HG02970 (cell line): ENCODE measurements around the gene PEX5L.
"Not testable (repeated sequence)": the region's sequence is repeated elsewhere in the genome, so short reads cannot be mapped to it uniquely, and the experiment has no call there.

Experiments
- ATAC-seq: cut with Tn5 transposase; IDR thresholded peaks from one replicate; pipeline ENCODE4 v1.9.1; 2021; ENCODE audit warnings: mild to moderate bottlenecking, moderate library complexity, moderate number of reproducible peaks; ENCODE audit not compliant: unreplicated experiment, low FRiP score

Gene PEX5L

DNA sequence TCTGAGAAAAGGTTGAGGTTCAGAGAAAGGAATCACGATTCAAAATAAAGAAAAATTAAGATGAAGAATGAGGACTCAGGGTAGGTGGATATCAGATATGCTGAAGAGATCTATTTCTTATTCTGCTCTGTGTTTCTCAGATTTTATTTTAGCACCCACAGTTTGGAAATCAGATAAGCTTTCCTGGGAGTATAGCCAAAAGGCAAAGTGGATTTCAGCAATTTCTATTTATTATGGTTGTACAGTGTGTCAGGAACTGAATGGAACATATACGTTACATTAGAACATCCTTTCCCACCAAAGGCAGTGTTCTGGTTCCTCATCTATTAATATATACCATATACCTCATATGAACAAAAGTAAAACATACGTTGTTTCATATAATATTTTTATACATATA, 18.9 kb downstream of the PEX5L start:
- ATAC-seq, result no peak

DNA sequence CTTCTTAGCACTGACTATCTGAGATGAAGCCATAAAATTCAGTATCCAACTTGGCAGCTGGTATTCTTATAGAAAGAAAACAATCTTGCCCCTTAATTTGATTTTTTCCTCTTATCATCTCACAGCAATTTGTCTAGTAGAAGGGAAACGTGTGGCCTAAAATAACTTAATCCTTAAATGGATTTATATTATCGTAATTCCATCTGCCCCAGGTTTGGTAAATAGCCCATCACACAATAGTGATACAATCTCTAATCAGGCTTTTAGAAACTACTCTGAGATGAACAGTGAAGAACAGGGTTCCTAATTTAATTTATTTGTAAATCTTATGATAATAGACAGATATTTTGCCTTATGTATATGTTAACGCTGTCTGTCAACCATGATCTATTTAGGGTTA, 24.8 kb downstream of the PEX5L start:
- ATAC-seq, result no peak

DNA sequence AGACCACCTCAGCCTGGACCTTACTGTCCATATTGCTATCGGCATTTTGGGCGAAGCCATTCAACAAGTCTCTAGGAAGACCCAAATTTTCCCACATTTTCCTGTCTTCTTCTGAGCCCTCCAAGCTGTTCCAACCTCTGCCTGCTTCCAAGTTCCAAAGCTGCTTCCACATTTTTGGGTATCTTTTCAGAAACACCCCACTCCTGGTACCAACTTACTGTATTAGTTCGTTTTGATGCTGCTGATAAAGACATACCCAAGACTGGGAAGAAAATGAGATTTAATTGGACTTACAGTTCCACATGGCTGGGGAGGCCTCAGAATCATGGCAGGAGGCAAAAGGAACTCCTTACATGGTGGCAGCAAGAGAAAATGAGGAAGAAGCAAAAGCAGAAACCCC, 28.4 kb downstream of the PEX5L start:
- ATAC-seq, result not testable (repeated sequence)

DNA sequence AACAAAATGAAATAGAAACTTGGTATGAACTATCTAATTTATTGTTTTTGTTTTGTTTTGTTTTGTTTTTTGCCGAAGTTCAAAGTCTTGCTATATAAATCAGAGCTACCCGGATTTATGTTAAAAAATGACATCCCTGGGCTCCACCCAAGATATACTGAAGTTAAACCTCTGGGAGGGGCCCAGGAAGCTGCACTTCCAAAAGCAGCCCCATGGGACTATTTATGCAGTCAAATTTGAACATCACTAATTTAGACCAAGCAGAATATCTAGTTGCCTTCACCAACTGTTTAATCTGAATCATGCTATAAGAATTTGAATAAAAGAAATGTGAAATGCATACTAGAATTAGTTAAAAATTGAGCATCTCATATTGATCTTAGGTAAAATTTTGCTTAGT, 32.2 kb downstream of the PEX5L start:
- ATAC-seq, result no peak

DNA sequence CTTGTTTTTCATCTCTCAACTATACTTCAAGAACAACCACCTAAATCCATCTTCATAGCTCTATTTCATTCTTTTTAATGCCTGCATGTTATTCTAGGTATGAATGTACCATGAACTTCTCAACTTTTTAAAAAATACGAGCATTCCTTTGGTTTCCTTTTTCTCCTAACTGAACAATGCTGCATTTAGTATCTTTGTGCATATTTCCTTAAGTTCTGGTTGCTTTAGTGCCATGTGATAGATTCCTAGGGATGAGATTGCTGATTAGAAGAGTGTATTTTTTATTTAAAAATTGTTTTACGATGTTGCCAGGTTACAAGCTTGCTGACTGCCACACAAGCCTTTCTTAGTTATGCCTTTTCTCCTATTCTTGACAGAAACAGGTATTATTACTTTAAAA, 34.7 kb downstream of the PEX5L start:
- no peak for ATAC-seq

DNA sequence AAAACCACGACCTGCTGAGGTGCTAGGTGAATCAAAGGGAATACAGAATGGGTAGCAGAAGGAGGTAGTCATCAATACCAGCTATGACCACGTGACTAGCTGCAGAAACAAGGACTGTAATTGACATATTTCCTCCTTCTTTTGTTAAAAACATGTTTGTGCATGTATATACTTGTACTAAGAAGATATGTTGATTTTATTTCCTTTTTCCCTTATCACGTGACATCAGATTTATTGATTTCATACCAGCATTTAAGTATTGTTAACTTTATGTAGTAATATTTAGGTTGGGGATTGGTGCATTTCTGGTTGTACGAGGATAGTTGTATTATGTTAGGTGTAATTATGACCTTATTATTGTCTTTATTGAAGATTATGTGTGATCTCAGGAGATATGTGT, 36.2 kb downstream of the PEX5L start:
- ATAC-seq, result no peak

DNA sequence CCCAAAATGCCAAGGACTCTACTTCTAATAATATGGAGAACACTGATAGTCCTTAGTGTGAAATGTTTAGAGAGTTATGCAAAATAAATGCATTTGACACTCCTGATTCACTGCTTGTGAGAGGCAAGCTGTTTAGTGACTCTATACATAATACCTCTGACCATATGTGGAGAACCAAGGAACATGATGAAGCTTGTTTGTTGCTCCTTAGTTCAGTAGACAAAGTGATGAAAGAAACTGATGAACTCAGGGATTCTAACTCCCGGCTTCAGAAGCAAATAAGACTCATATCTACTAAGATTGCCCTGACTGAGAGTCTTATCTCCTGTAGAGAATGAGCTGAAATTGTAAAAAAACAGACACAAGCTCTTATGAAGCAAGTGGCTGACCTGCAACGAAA, 41.3 kb downstream of the PEX5L start:
- no peak for ATAC-seq

DNA sequence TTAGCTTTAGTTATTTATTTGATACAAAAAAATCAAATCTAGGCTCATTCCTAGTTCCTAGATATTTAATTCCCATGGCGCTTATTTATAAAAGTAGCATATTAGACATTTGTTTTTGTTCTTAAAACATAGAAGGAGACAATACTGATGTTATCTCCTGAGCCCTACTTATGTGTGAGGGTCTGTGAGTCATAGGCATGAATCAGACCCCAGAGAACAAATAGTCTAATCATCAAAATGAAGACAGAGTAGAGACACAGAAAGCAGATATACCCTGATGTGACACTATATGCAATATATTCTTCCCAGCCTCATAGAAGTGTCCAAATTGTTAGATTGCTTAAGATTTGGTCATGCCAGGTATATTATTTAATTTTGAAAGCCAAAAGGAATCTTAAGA, 44.9 kb downstream of the PEX5L start:
- no peak for ATAC-seq

DNA sequence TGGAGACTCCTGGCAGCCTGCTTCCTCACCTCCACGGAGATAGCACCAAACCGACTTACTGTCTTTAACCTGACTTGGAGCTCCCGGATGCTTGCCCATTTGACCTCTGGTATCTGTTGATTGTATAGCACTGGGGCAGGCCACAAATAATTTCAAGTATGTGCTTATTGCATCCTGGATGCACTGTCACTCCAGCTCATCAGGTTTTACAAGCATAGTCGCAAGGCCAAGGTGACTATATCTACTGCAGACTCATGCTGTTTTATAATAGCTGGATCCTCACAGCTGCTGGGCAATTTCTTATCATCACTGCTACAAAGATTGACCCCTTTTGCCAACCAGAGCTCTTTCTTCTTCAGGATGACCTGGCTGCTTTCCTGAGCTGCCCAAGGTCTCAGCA, 45.6 kb downstream of the PEX5L start:
- ATAC-seq, result no peak

DNA sequence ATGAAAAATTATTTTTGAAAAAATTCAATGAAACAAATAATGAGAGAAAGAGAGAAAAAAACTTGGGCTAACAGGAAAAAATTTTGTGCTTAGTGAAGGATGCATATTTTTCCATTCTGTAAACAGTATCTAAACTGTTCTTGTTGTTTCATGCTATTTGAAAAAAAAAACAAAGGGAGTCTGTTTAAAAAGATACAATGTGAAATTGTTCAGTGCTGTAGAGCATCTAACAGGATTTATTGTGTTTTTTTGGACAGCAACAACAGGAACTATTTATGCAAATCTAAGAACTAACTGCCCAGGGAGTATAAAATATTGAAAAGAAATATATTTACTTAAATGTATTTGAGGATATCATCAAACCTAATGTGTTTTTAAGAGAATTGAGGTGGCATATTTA, 55.1 kb downstream of the PEX5L start:
- no peak for ATAC-seq

DNA sequence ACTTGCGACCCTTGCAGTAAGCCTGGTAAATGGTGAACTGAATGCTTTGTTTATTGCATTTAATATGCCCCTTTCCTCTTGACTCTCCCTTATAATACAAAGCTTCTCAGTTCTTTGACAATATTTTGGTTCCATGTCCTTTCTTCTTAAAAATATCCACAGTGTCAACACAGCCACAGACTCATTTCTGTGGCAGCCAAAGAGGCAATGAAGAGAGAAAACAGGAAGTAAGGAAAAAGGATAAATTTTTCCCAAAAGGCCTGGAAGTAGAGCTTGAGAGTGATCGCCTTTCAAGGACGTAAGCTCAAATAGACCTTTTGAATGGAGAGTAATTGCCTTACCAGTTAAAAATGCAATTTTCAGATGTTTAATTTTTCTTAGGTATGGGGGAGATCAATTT, 59.4 kb downstream of the PEX5L start:
- ATAC-seq, result no peak

DNA sequence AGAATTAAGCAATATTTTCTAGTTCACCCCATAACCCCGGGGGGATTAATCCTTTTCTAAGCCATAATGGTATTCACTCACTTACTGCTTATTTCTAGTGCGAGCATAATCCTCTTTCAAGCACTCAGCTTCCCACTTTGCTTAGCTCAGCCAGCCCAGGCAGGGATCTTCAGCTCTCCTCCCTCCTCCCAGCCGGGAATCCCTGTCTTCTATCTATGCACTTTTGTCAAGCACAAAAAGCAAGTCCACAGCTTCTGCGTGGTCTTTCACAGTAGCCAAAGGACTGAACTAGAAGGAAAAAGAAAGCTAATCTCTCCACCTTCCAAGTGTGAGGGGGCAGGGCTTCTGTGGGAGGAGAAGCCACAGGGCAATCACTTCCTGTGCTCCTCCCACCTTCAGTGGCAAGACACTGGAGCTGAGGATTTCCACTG, 62.8 kb downstream of the PEX5L start:
- ATAC-seq, result no peak

DNA sequence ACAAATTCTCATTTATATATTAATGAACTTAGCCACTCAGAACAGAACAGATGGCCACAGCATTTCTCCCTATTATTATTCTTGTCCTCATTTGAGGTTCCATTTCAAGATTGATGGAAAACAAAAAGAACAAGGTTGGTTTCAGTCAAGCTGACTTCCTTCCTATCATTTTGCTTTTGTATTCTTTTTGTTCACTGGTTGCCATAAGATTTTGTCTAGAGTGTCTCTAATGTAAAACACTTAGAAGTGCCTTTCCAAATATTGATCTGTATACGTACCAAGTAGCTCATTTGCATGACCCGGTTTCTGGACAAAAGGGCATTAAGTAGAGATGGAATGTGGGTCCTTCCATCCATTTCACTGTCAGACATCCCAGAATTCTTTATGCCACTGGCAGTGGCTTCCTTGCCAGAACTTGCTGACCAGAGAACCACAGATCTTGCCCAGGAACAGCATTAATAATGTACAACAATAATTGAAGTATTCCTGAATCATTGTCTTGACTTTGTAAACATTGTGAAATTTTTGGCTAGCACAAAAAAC, 63.8 kb downstream of the PEX5L start:
- no peak for ATAC-seq

DNA sequence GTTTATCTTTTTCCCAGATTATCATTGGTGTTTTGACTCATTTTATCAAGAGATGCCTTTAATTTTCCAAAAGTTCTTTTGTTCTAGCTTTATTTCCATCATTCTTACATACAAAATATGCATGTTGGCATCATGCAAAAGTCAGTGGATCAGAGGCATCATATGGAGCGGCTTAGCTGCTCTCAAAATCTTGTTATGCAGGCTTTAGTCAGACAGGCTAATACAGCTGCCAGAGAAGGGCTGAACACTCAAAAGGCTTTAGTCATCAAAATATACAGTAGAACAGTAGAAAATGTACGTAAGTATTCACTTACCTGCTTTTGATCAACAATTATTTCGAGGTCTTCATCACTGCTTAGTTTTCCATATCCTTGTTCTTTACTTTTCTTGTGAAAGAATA, 65.5 kb downstream of the PEX5L start:
- ATAC-seq, result no peak

DNA sequence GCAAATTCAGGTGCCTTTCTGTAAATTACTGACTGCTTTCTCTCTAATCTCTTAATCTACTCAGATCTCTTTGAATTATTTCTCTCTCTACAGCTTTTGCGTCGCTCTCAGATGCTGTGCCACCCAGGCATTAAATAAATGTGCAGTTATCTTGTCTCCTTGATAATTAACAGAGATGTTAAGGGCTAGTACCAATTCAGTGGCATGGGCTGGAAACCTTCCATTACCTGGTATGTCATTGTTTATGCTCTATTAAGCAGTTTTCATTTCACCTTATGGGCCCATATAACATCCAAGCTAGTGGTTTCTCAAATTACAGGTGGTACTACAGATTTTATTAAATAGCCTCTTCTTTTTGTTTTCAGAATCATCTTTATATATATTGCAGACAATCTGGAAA, 66.0 kb downstream of the PEX5L start:
- no peak for ATAC-seq

DNA sequence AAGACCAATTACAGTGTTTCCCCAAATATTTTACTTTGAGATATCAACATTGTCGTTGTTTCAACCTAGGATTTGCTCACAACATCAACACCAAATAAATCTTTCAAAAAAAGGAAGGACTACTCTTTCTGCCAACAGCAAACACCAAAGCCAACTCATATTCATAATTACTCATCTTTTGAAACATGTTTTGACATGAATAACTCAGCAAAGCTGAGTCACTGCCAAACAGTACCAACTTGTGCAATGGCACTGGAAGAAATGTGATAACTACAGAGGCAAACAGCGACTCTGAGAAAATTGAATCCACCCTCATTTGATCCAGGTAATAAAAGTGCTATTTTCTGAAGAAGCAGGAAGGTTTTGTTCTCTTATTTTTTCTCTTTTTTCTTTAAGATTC, 67.2 kb downstream of the PEX5L start:
- ATAC-seq, result no peak

DNA sequence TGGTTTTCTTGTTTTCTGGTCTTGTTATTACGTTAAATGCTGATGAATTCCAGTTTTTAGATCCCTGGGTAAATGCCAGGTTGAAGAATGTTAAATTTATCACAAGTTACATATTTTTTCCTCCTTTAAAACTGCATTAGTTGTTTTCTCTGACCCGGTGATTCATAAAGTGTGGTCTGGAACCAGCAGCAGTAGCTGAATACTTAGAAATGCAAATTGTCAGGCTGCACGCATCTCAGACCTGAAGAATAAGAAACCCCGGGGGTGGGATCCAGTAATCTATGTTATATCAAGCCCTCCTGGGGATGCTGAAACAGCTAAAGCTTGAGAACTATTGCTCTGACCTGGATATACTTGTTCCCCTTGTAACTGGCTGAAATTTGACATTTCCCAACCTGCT, 69.1 kb downstream of the PEX5L start:
- peak; percentile 60 for ATAC-seq

DNA sequence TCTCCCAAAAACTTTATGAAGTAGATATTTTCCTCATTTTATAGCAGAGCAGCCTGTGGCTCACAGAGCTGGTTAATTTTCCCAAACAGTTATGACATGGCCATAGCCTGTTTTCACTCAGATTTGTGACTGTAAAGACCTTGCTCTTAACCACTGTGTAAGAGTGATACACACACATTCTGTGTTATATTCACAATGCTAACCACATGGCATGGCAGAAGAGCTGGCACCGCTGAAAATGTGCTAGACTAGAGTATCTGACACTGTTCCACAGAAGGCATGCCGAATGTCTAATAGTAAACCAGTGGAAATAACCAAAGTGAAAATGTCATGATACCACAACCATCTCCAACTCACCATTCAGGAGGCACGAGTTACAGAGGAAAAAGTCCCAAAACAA, 71.8 kb downstream of the PEX5L start:
- ATAC-seq, result no peak

DNA sequence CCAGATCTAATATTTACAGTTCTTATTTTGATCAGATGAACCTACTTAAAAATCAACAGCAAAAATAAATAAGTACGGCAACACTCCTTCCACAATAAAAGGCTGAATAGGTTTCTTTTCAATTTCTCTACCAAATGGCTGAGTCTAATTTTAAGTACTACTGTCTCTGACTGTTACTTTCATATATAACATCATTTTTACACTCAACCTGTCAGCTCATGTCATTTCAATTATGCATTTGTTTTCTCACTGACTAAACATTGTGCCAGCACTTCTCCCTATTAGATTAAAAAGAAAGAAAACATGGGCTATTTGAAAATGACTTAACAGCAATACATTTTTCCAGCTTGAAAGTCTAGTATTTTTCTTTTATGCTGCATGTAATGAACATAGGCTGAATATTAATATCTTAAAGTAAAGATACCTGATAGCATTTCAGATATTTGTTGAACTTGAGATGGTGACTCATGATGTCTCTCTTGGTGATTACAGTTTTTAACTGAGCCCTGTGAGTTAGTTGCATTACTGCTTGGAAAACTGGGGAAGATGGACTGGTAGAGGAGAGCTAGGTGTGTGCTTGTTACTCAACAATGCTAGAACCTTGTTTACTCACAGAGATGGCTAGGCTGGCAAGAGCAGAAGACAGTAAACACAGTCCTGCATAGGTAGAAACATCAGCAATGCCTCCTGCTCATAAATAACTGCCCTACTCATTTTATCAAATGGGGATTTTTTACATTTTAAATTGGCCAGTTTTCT, 73.9 kb downstream of the PEX5L start:
- ATAC-seq, result no peak

DNA sequence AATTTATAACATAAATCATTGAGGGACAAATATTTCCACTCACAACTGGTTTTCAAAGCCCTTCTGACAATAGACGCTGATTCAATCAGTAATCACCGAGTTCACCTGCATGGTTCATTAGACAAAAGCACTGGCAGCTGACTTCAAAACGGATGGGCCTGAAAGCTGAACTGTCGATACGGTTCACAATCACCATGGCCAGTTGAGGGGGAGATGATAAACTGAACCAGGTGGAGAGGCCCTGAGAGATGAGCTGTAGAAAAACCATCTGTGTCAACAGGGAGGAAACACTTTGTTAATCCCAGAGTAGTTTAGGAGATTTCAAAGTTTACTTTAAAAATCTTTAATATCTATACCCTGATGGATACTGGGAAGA, 75.0 kb downstream of the PEX5L start:
- peak; percentile 63 for ATAC-seq

DNA sequence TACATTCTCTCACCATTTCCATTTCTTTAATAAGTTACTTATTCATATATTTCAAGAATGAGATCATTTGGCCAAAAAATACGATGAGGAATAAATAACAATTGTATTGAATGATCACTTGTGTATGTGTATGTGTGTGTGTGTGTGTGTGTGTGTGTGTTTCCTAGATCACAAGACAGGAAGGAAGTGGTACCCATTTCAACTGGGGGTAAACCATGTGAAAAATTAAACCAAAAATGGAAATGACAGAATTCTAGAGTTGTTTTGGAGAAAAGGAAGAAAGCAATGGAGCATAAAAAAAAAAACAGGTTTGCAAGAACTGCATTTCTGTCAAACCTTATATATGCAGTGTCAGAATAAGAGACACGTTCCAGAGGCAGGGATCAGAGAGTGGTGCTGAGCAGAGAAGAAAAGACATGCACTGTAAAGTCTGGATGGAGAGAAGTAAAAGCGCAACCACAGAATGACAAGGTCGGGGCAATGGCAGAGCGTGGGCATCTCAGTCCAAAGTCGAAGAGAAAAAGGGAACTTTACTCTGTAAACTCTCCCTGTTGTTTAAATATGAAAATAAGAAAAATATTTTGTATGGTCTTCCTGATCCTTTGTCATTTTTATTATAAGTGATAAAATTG, 75.5 kb downstream of the PEX5L start:
- ATAC-seq, result no peak

DNA sequence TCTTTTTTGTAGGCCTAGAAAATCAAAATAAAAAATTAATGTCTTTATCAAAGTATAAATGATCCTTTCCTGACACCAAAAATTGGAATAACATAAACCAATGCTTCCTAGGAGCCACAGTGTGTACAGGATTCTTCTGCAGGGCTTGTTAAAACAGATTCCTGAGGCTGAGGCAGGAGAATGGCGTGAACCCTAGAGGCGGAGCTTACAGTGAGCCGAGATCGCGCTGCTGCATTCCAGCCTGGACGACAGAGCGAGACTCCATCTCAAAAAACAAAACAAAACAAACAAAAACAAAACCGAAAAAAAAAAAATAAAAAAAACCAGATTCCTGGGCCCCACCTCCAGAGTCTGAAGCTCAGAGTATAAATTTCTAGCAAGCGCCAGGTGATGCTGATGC, 78.0 kb downstream of the PEX5L start:
- ATAC-seq, result no peak
